GM23338 (cell line): ENCODE data around the gene NIFK. TPM values are rescaled to one million over a fixed set of nuclear protein-coding genes. Genes with fewer than 3 reads are reported as not detected.

Experiments used
- ATAC-seq: fragments of 200-7000 bp; cut with Tn5 transposase; 3 replicates; pipeline ENCODE4 v1.9.1; 2020
- DNase-seq: peaks from one replicate; pipeline ENCODE4 v3.0.0-alpha.2; 2015; ENCODE audit warnings: low spot score
- H2AFZ ChIP-seq: fragments of 200-600 bp; sonication (generic); 2 replicates; pipeline ENCODE4 v1.8.0; 2016; ENCODE audit warnings: antibody characterized with exemption, mild to moderate bottlenecking, moderate library complexity
- H3F3A ChIP-seq: fragments of 200-600 bp; sonication (generic); replicated peaks from 2 replicates; pipeline ENCODE4 v1.8.0; 2017; ENCODE audit warnings: antibody characterized with exemption, mixed run types, low read depth
- H3K27ac ChIP-seq: fragments of 200-600 bp; sonication (generic); 2 replicates; pipeline ENCODE4 v1.6.1; 2016; ENCODE audit warnings: low read depth
- H3K27me3 ChIP-seq: fragments of 200-600 bp; sonication (generic); 2 replicates; pipeline ENCODE4 v1.8.0; 2016; ENCODE audit warnings: mild to moderate bottlenecking, mixed run types, moderate library complexity; ENCODE audit not compliant: insufficient read depth
- H3K36me3 ChIP-seq: fragments of 200-600 bp; sonication (generic); 2 replicates; pipeline ENCODE4 v1.8.0; 2016; ENCODE audit warnings: mild to moderate bottlenecking; ENCODE audit not compliant: insufficient read depth
- H3K4me1 ChIP-seq: fragments of 200-600 bp; sonication (generic); 2 replicates; pipeline ENCODE4 v1.8.0; 2016; ENCODE audit warnings: mild to moderate bottlenecking, moderate library complexity; ENCODE audit not compliant: insufficient read depth
- H3K4me2 ChIP-seq: fragments of 200-600 bp; sonication (generic); 2 replicates; pipeline ENCODE4 v1.7.1; 2017; ENCODE audit warnings: mixed run types
- H3K4me3 ChIP-seq: fragments of 200-600 bp; sonication (generic); 2 replicates; pipeline ENCODE4 v1.6.1; 2016; ENCODE audit warnings: mixed run types
- H3K79me2 ChIP-seq: fragments of 200-600 bp; sonication (generic); replicated peaks from 2 replicates; pipeline ENCODE4 v1.8.0; 2017; ENCODE audit warnings: mild to moderate bottlenecking; ENCODE audit not compliant: insufficient read depth
- H3K9me2 ChIP-seq: fragments of 200-600 bp; sonication (generic); 2 replicates; pipeline ENCODE4 v1.8.0; 2017; ENCODE audit not compliant: insufficient read depth
- H4K20me1 ChIP-seq: fragments of 200-600 bp; sonication (generic); replicated peaks from 2 replicates; pipeline ENCODE4 v1.8.0; 2017; ENCODE audit warnings: mild to moderate bottlenecking; ENCODE audit not compliant: insufficient read depth
- H3K27ac Mint-ChIP-seq: 2 replicates; pipeline ENCODE4 v1.8.0; 2020; ENCODE audit warnings: inconsistent platforms, mild to moderate bottlenecking, moderate library complexity, mixed read lengths
- H3K27me3 Mint-ChIP-seq: 3 replicates; pipeline ENCODE4 v1.8.0; 2022; ENCODE audit warnings: low read depth, mild to moderate bottlenecking, moderate library complexity, mixed read lengths, inconsistent platforms; ENCODE audit not compliant: insufficient read depth, poor library complexity
- H3K36me3 Mint-ChIP-seq: 3 replicates; pipeline ENCODE4 v1.8.0; 2021; ENCODE audit warnings: low read depth, mild to moderate bottlenecking, inconsistent platforms, moderate library complexity, mixed read lengths
- H3K4me1 Mint-ChIP-seq: 3 replicates; pipeline ENCODE4 v1.8.0; 2020; ENCODE audit warnings: mild to moderate bottlenecking, inconsistent platforms, mixed read lengths
- H3K4me3 Mint-ChIP-seq: 3 replicates; pipeline ENCODE4 v1.8.0; 2021; ENCODE audit warnings: moderate library complexity, mild to moderate bottlenecking, inconsistent platforms, mixed read lengths
- H3K9me3 Mint-ChIP-seq: 3 replicates; pipeline ENCODE4 v1.8.0; 2020; ENCODE audit warnings: moderate library complexity, mild to moderate bottlenecking, inconsistent platforms, mixed read lengths
- CREB1 ChIP-seq: fragments of 250-450 bp; sonication (Bioruptor Pico); IDR thresholded peaks from 2 replicates; pipeline ENCODE4 v1.5.0; 2020; ENCODE audit warnings: low read depth, mild to moderate bottlenecking, moderate library complexity
- CTCF ChIP-seq, 2 experiments: fragments of 200-600 bp in 1 of 2; sonication (generic) in 1 of 2; conservative IDR thresholded peaks; 2 replicates each; pipeline versions ENCODE4 v1.5.1 to v1.6.1; 2016 to 2017; ENCODE audit warnings: antibody characterized with exemption in 2 of 2, low read depth in 2 of 2, mild to moderate bottlenecking in 2 of 2, moderate library complexity in 1 of 2
- ETS1 ChIP-seq: IDR thresholded peaks from 2 replicates; pipeline ENCODE4 v1.6.1; 2016; ENCODE audit warnings: antibody characterized with exemption
- EZH2phosphoT487 ChIP-seq: fragments of 200-600 bp; sonication (generic); IDR thresholded peaks from one replicate; pipeline ENCODE4 v1.8.1; 2018; ENCODE audit warnings: antibody characterized with exemption; ENCODE audit not compliant: unreplicated experiment
- JUNB ChIP-seq: IDR thresholded peaks from one replicate; pipeline ENCODE4 v1.6.1; 2016; ENCODE audit warnings: antibody characterized with exemption; ENCODE audit not compliant: unreplicated experiment
- NANOG ChIP-seq: IDR thresholded peaks from 2 replicates; pipeline ENCODE4 v1.6.1; 2016; ENCODE audit warnings: antibody characterized with exemption, borderline replicate concordance
- POLR2AphosphoS5 ChIP-seq: IDR thresholded peaks from 2 replicates; pipeline ENCODE4 v1.6.1; 2016; ENCODE audit warnings: antibody characterized with exemption, low read depth
- REST ChIP-seq: IDR thresholded peaks from one replicate; pipeline ENCODE4 v1.6.1; 2018; ENCODE audit warnings: antibody characterized with exemption; ENCODE audit not compliant: unreplicated experiment
- ZNF114 ChIP-seq: fragments of 250-450 bp; sonication (Bioruptor Pico); IDR thresholded peaks from 2 replicates; pipeline ENCODE4 v1.5.0; 2020; ENCODE audit warnings: mild to moderate bottlenecking, moderate library complexity
- polyA plus RNA-seq: library from polyadenylated mRNA; unstranded; fragments of >200 nt; fragmentation: Nextera tagmentation; extraction: Ambion mirVana; gene quantifications from 2 replicates; pipeline ENCODE4 v1.2.1, GENCODE V29; 2016
- total RNA-seq: library from RNA; depleted of rRNA; stranded (reverse); fragments of >200 nt; shearing (Covaris generic); gene quantifications from 2 replicates; pipeline ENCODE4 v1.2.3, GENCODE V29; 2014

The NIFK gene
- total and polyA plus RNA-seq, 2 experiments from 2014 or later: 106 to 289 TPM

GRCh38 chr2:121778741-121779487 is 42.2 kb upstream of the NIFK start (continued):
- TF ChIP-seq CTCF (conservative IDR thresholded peaks at IDR 0.05; ENCODE audit: low read depth in 2 of 2) (no peak), REST (no peak), ZNF114 (CRISPR knock-in tag) (no peak)

GRCh38 chr2:121777699-121778058 is 41.0 kb upstream of the NIFK start:
- no peak overlapping the region for H3K4me3 Mint-ChIP-seq
- no peak overlapping the region for H3K4me2 ChIP-seq
- H3K36me3 Mint-ChIP-seq: no peaks in the 10 kb centered on the region
- peaks cover 12% of the 10 kb centered on the region for H3K4me1 ChIP-seq
- 0 out of 2 replicates have a peak, but pooled peaks cover 4% of the 10 kb centered on the region for H3F3A ChIP-seq
- H3K27me3 ChIP-seq: no peaks in the 10 kb centered on the region
- H3K27ac ChIP-seq: no peak overlapping the region
- no peak for ATAC-seq
- no peak overlapping the region for H2AFZ ChIP-seq
- no peaks in the 10 kb centered on the region for H4K20me1 ChIP-seq
- no peaks in the 10 kb centered on the region for H3K27me3 Mint-ChIP-seq
- H3K9me2 ChIP-seq: no peaks in the 10 kb centered on the region
- H3K36me3 ChIP-seq: no peaks in the 10 kb centered on the region
- no peak overlapping the region for H3K4me3 ChIP-seq
- H3K9me3 Mint-ChIP-seq: no peaks in the 10 kb centered on the region
- DNase-seq: no peak
- no peak overlapping the region for H3K27ac Mint-ChIP-seq
- H3K79me2 ChIP-seq: no peaks in the 10 kb centered on the region
- peaks cover 6% of the 10 kb centered on the region for H3K4me1 Mint-ChIP-seq
- no peak for TF ChIP-seq ZNF114 (CRISPR knock-in tag)
- TF ChIP-seq CTCF (conservative IDR thresholded peaks at IDR 0.05; ENCODE audit: low read depth in 2 of 2): no peak
- TF ChIP-seq EZH2phosphoT487: no peak
- no peak for TF ChIP-seq CREB1
- TF ChIP-seq JUNB: no peak
- no peak for TF ChIP-seq NANOG
- TF ChIP-seq REST: no peak
- no peak for TF ChIP-seq POLR2AphosphoS5
- no peak for TF ChIP-seq ETS1
